Renal pelvis (tissue), 4 donors: ENCODE results near the gene CRTC1. TPM values are rescaled to one million over a fixed set of nuclear protein-coding genes. Genes with fewer than 3 reads are reported as not detected.
"Not testable (repeated sequence)": the region's sequence is repeated elsewhere in the genome, so short reads cannot be mapped to it uniquely, and the experiment has no call there.

ENCODE experiments used
- DNase-seq: peaks from one replicate; pipeline ENCODE4 v3.0.0-alpha.2; 2013
- polyA plus RNA-seq, 3 donors: library from polyadenylated mRNA; unstranded; fragments of 120-200 nt; gene quantifications; one replicate each; pipeline ENCODE4 v1.2.1, GENCODE V29; 2013; ENCODE audit not compliant: insufficient read length in 3 of 3

Gene CRTC1
- polyA plus RNA-seq, 3 donors: 23.2 to 30.1 (median 23.7) TPM

- DNase-seq: no peak
These were observed 116.0 kb downstream of the CRTC1 start for GRCh38 chr19:18799389-18799970.

GRCh38 chr19:18800079-18800478 is 116.6 kb downstream of the CRTC1 start:
- no peak for DNase-seq

- DNase-seq: no peak
These were observed 117.2 kb downstream of the CRTC1 start for GRCh38 chr19:18800636-18801035.

GRCh38 chr19:18802354-18802753 is 118.9 kb downstream of the CRTC1 start:
- no peak for DNase-seq

GRCh38 chr19:18803550-18804138 is 120.2 kb downstream of the CRTC1 start:
- no peak for DNase-seq

GRCh38 chr19:18804139-18804601 is 120.7 kb downstream of the CRTC1 start:
- DNase-seq: no peak

- no peak for DNase-seq
These were observed 121.2 kb downstream of the CRTC1 start for GRCh38 chr19:18804643-18805042.

GRCh38 chr19:18807861-18808331 is 124.4 kb downstream of the CRTC1 start:
- DNase-seq: no peak

- no peak for DNase-seq
These were observed 125.8 kb downstream of the CRTC1 start for GRCh38 chr19:18809149-18809868.

GRCh38 chr19:18811638-18812037 is 128.2 kb downstream of the CRTC1 start:
- DNase-seq: not testable (repeated sequence)

- no peak for DNase-seq
These were observed 130.6 kb downstream of the CRTC1 start for GRCh38 chr19:18814063-18814462.

GRCh38 chr19:18815673-18816072 is 132.2 kb downstream of the CRTC1 start:
- no peak for DNase-seq

GRCh38 chr19:18816645-18817044 is 133.2 kb downstream of the CRTC1 start:
- DNase-seq: not testable (repeated sequence)

- DNase-seq: no peak
These were observed 134.1 kb downstream of the CRTC1 start for GRCh38 chr19:18817574-18817973.

GRCh38 chr19:18828786-18829185 is 145.3 kb downstream of the CRTC1 start:
- no peak for DNase-seq

- no peak for DNase-seq
These were observed 147.0 kb downstream of the CRTC1 start for GRCh38 chr19:18830488-18830887.

- peak; percentile 94 for DNase-seq
These were observed 148.2 kb downstream of the CRTC1 start, which contains the start of gene UPF1 for GRCh38 chr19:18831524-18832305. TSS of gene UPF1 (plus strand) at chr19:18831959. CDS start at chr19:18832210, 251 bp downstream.

Other genes with a start within 250 kb of the CRTC1 start
- gene ISYNA1, start 245.5 kb upstream of the CRTC1 start, polyA plus RNA-seq: 100 to 1,000 TPM; 115 to 147 (median 133) TPM
- 10 to 100 TPM in 2 of 3 donors, 1 to 10 TPM in 1; 9.9 to 12.2 (median 12.0) TPM for gene ELL, start 161.6 kb upstream of the CRTC1 start, polyA plus RNA-seq
- gene FKBP8, start 140.1 kb upstream of the CRTC1 start, polyA plus RNA-seq: 100 to 1,000 TPM; 178 to 222 (median 219) TPM
- gene KXD1, start 125.8 kb upstream of the CRTC1 start, polyA plus RNA-seq: 10 to 100 TPM; 60.8 to 70.3 (median 67.5) TPM
- gene UBA52, start 111.8 kb upstream of the CRTC1 start, polyA plus RNA-seq: 100 to 1,000 TPM; 738 to 924 (median 787) TPM
- gene REX1BD, start 94.9 kb upstream of the CRTC1 start, polyA plus RNA-seq: 10 to 100 TPM; 33.3 to 51.5 (median 41.9) TPM
- gene CRLF1, start 76.9 kb upstream of the CRTC1 start, polyA plus RNA-seq: 1 to 10 TPM; 4.5 to 4.8 (median 4.7) TPM
- 1 to 10 TPM; 1.8 to 3.5 (median 3.3) TPM for gene TMEM59L, start 70.8 kb upstream of the CRTC1 start, polyA plus RNA-seq
- 10 to 100 TPM in 1 of 3 donors, 1 to 10 TPM in 2; 7.6 to 11.0 (median 8.7) TPM for gene KLHL26, start 46.7 kb upstream of the CRTC1 start, polyA plus RNA-seq
- under 1 TPM; 0.10 to 0.56 (median 0.22) TPM for gene COMP, start 107.6 kb downstream of the CRTC1 start, polyA plus RNA-seq
- 10 to 100 TPM; 54.6 to 66.1 (median 63.8) TPM for gene UPF1, start 148.3 kb downstream of the CRTC1 start, polyA plus RNA-seq
- gene CERS1, start 212.5 kb downstream of the CRTC1 start, polyA plus RNA-seq: 1 to 10 TPM; 6.2 to 7.8 (median 7.1) TPM
- 100 to 1,000 TPM; 118 to 145 (median 140) TPM for gene COPE, start 235.7 kb downstream of the CRTC1 start, polyA plus RNA-seq
- gene DDX49, start 236.0 kb downstream of the CRTC1 start, polyA plus RNA-seq: 10 to 100 TPM; 48.3 to 61.6 (median 57.4) TPM